Urinary bladder (tissue), 4 donors: ENCODE measurements around the gene FUBP3. TPM values are rescaled to one million over a fixed set of nuclear protein-coding genes. Genes with fewer than 3 reads are reported as not detected.

Source experiments
- DNase-seq: peaks from one replicate; pipeline ENCODE4 v3.0.0-alpha.2; 2015; ENCODE audit errors: extremely low spot score
- H3K27ac ChIP-seq: one replicate; pipeline ENCODE4 v1.5.1; 2013; ENCODE audit warnings: low read depth, mild to moderate bottlenecking, moderate library complexity
- H3K36me3 ChIP-seq: one replicate; pipeline ENCODE4 v1.6.1; 2013; ENCODE audit warnings: mild to moderate bottlenecking, moderate library complexity; ENCODE audit not compliant: insufficient read depth
- H3K4me1 ChIP-seq: one replicate; pipeline ENCODE4 v1.6.1; 2013; ENCODE audit warnings: mild to moderate bottlenecking, moderate library complexity; ENCODE audit not compliant: insufficient read depth
- H3K4me3 ChIP-seq: one replicate; pipeline ENCODE4 v1.5.1; 2013; ENCODE audit warnings: low read depth, low read length
- WGBS: extraction: QIAGEN DNeasy Blood & Tissue Kit; methylation state at CpG from one replicate; pipeline ENCODE4 v1.1.7; 2013; 5-methylcytosine and 5-hydroxymethylcytosine counted together
- polyA plus RNA-seq: library from polyadenylated mRNA; stranded (reverse); fragments of 200-250 nt; gene quantifications from one replicate; pipeline ENCODE4 v1.2.3, GENCODE V29; 2013
- total RNA-seq: library from RNA; depleted of rRNA; stranded (reverse); fragments of >200 nt; gene quantifications from one replicate; pipeline ENCODE4 v1.2.3, GENCODE V29; 2014
- donor health status: healthy with polysubstance abuse.
- donor health status: healthy.

The FUBP3 gene
- total RNA-seq (36.5 TPM), polyA plus RNA-seq (39.5 TPM)

GRCh38 chr9:130578865-130579737 is at the start of gene FUBP3:
Gene FUBP3 (plus strand): TSS chr9:130579577. CDS start chr9:130579681, 104 bp downstream.
- DNase-seq = peak; percentile 80
- H3K4me1 ChIP-seq = no peaks in the 10 kb centered on the region
- peaks cover 5% of the 10 kb centered on the region for H3K36me3 ChIP-seq
- H3K4me3 ChIP-seq = peak within 1 kb of the TSS; percentile 100
- peak within 1 kb of the TSS; percentile 87 for H3K27ac ChIP-seq
- WGBS = under 1% methylated on average over 74 of the region's 74 CpGs

GRCh38 chr9:130530938-130531337 is 48.4 kb upstream of the FUBP3 start:
- DNase-seq = no peak
- Histone ChIP-seq H3K36me3 (no peaks in the 10 kb centered on the region), H3K27ac (no peak overlapping the region), H3K4me3 (no peak overlapping the region), H3K4me1 (no peaks in the 10 kb centered on the region)
- WGBS = 38% methylated on average over 9 of the region's 9 CpGs

GRCh38 chr9:130531670-130532069 is 47.7 kb upstream of the FUBP3 start:
- Histone ChIP-seq H3K4me3 (no peak overlapping the region), H3K27ac (no peak overlapping the region), H3K4me1 (no peaks in the 10 kb centered on the region), H3K36me3 (no peaks in the 10 kb centered on the region)
- 94% methylated on average over 8 of the region's 8 CpGs for WGBS
- DNase-seq = no peak

GRCh38 chr9:130532426-130533080 is 46.8 kb upstream of the FUBP3 start:
- Histone ChIP-seq H3K4me3 (no peak overlapping the region), H3K36me3 (no peaks in the 10 kb centered on the region), H3K27ac (no peak overlapping the region), H3K4me1 (no peaks in the 10 kb centered on the region)
- DNase-seq = no peak
- 84% methylated on average over 10 of the region's 10 CpGs for WGBS

- H3K4me1 ChIP-seq = no peaks in the 10 kb centered on the region
- DNase-seq = peak; percentile 77
- H3K4me3 ChIP-seq = peak overlapping the region; percentile 20
- H3K27ac ChIP-seq = no peak overlapping the region
- no peaks in the 10 kb centered on the region for H3K36me3 ChIP-seq
- WGBS = 10% methylated on average over 28 of the region's 28 CpGs
These were observed 43.4 kb upstream of the FUBP3 start for GRCh38 chr9:130535818-130536521.

- WGBS = 80% methylated on average over 3 of the region's 3 CpGs
- Histone ChIP-seq H3K4me3 (no peak overlapping the region), H3K4me1 (no peaks in the 10 kb centered on the region), H3K27ac (no peak overlapping the region), H3K36me3 (no peaks in the 10 kb centered on the region)
- DNase-seq = no peak
These were observed 42.7 kb upstream of the FUBP3 start for GRCh38 chr9:130536701-130537107.

- no peaks in the 10 kb centered on the region for H3K36me3 ChIP-seq
- no peaks in the 10 kb centered on the region for H3K4me1 ChIP-seq
- 31% methylated on average over 25 of the region's 25 CpGs for WGBS
- no peak overlapping the region for H3K27ac ChIP-seq
- no peak overlapping the region for H3K4me3 ChIP-seq
- no peak for DNase-seq
These were observed 41.9 kb upstream of the FUBP3 start for GRCh38 chr9:130537346-130538050.

GRCh38 chr9:130539420-130540223 is 39.8 kb upstream of the FUBP3 start:
- WGBS = 61% methylated on average over 11 of the region's 11 CpGs

GRCh38 chr9:130541533-130541932 is 37.8 kb upstream of the FUBP3 start:
- 83% methylated on average over 2 of the region's 2 CpGs for WGBS
- no peak for DNase-seq
- Histone ChIP-seq H3K4me3 (no peak overlapping the region), H3K36me3 (no peaks in the 10 kb centered on the region), H3K27ac (no peak overlapping the region), H3K4me1 (no peaks in the 10 kb centered on the region)

More at GRCh38 chr9:130539420-130540223, 39.8 kb upstream of the FUBP3 start:
- no peak overlapping the region for H3K4me3 ChIP-seq
- H3K27ac ChIP-seq = no peak overlapping the region
- H3K4me1 ChIP-seq = no peaks in the 10 kb centered on the region
- no peak for DNase-seq
- H3K36me3 ChIP-seq = no peaks in the 10 kb centered on the region

- 84% methylated on average over 5 of the region's 5 CpGs for WGBS
- no peak for DNase-seq
- no peaks in the 10 kb centered on the region for H3K4me1 ChIP-seq
- no peak overlapping the region for H3K27ac ChIP-seq
- no peak overlapping the region for H3K4me3 ChIP-seq
- no peaks in the 10 kb centered on the region for H3K36me3 ChIP-seq
These were observed 37.3 kb upstream of the FUBP3 start for GRCh38 chr9:130542038-130542437.

- 56% methylated on average over 7 of the region's 7 CpGs for WGBS
- no peak for DNase-seq
- H3K36me3 ChIP-seq = no peaks in the 10 kb centered on the region
- H3K4me3 ChIP-seq = no peak overlapping the region
- no peak overlapping the region for H3K27ac ChIP-seq
- no peaks in the 10 kb centered on the region for H3K4me1 ChIP-seq
These were observed 36.7 kb upstream of the FUBP3 start for GRCh38 chr9:130542457-130543228.

- 62% methylated on average over 8 of the region's 8 CpGs for WGBS
These were observed 36.0 kb upstream of the FUBP3 start for GRCh38 chr9:130543368-130543767.

More at GRCh38 chr9:130543368-130543767, 36.0 kb upstream of the FUBP3 start:
- H3K4me3 ChIP-seq = no peak overlapping the region
- no peaks in the 10 kb centered on the region for H3K4me1 ChIP-seq
- no peak for DNase-seq
- H3K36me3 ChIP-seq = no peaks in the 10 kb centered on the region
- H3K27ac ChIP-seq = no peak overlapping the region
